HepG2 (cell line): ENCODE measurements around the gene HK3. TPM values are rescaled to one million over a fixed set of nuclear protein-coding genes. Genes with fewer than 3 reads are reported as not detected.

Experiments
- KDM5B ChIP-seq: sonication (generic); formaldehyde crosslinking; IDR thresholded peaks from 2 replicates; pipeline ENCODE4 v1.4.0; 2020; ENCODE audit warnings: missing genetic modification reagents, mild to moderate bottlenecking, borderline replicate concordance
- PAF1 ChIP-seq: IDR thresholded peaks from 2 replicates; pipeline ENCODE4 v1.6.1; 2016; ENCODE audit warnings: missing genetic modification reagents, missing compliant biosample characterization
- PAX8 ChIP-seq: sonication (generic); formaldehyde crosslinking; IDR thresholded peaks from 2 replicates; pipeline ENCODE4 v1.8.0; 2022; ENCODE audit warnings: mild to moderate bottlenecking, missing genetic modification reagents, borderline replicate concordance
- SMC3 ChIP-seq: IDR thresholded peaks from 2 replicates; pipeline ENCODE4 v1.6.1; 2011; ENCODE audit warnings: low read length, improper control_type of control experiment
- ZNF318 ChIP-seq: sonication (generic); formaldehyde crosslinking; IDR thresholded peaks from 2 replicates; pipeline ENCODE4 v1.4.0; 2020; ENCODE audit warnings: mild to moderate bottlenecking, missing genetic modification reagents
- ZNF367 ChIP-seq: sonication (generic); formaldehyde crosslinking; IDR thresholded peaks from 2 replicates; pipeline ENCODE4 v1.4.0; 2020; ENCODE audit warnings: missing genetic modification reagents, borderline replicate concordance
- ZNF383 ChIP-seq: sonication (generic); formaldehyde crosslinking; IDR thresholded peaks from 2 replicates; pipeline ENCODE4 v1.4.0; 2020; ENCODE audit warnings: missing genetic modification reagents, mild to moderate bottlenecking, borderline replicate concordance
- ZNF569 ChIP-seq: sonication (generic); formaldehyde crosslinking; IDR thresholded peaks from 2 replicates; pipeline ENCODE4 v1.5.0; 2020; ENCODE audit warnings: mild to moderate bottlenecking, missing genetic modification reagents, moderate library complexity, borderline replicate concordance
- ZSCAN20 ChIP-seq: sonication (generic); formaldehyde crosslinking; IDR thresholded peaks from 2 replicates; pipeline ENCODE4 v1.4.0; 2020; ENCODE audit warnings: missing genetic modification reagents, mild to moderate bottlenecking, borderline replicate concordance
- polyA plus RNA-seq, 8 experiments: library from polyadenylated mRNA; depleted of rRNA in 3 of 8; stranded (reverse) in 7 of 8; unstranded in 1 of 8; fragments of >200 nt; fragmentation: Illumina TruSeq in 4 of 8; extraction: Trizol in 4 of 8; gene quantifications; 2 replicates each; pipeline versions ENCODE4 v1.2.1 to v1.2.3, GENCODE V29; 2011 to 2016; ENCODE audit warnings: low read depth in 4 of 8, missing spikeins in 1 of 8, mixed read lengths in 1 of 8; ENCODE audit not compliant: insufficient read depth in 1 of 8
- total RNA-seq, 5 experiments: library from RNA; depleted of rRNA; stranded (reverse); fragments of >200 nt; fragmentation: Illumina TruSeq; extraction: Trizol; gene quantifications; 2 replicates each; pipeline ENCODE4 v1.2.3, GENCODE V29; 2016; ENCODE audit warnings: low read depth in 1 of 5

The HK3 gene
- total and polyA plus RNA-seq, 2 of the 13 experiments (the other 11 are each of a cell fraction or from before 2014, with no cell fraction given), result not detected

- no peak for TF ChIP-seq ZNF318
- no peak for TF ChIP-seq ZNF367 (CRISPR knock-in tag)
- no peak for TF ChIP-seq ZNF569 (CRISPR knock-in tag)
- TF ChIP-seq PAF1 (CRISPR knock-in tag), result no peak
- no peak for TF ChIP-seq ZNF383 (CRISPR knock-in tag)
- TF ChIP-seq SMC3, result no peak
- TF ChIP-seq PAX8 (CRISPR knock-in tag), result no peak
- no peak for TF ChIP-seq KDM5B (CRISPR knock-in tag)
- TF ChIP-seq ZSCAN20 (CRISPR knock-in tag), result no peak
Measured at GRCh38 chr5:176881816-176882566, 17.2 kb downstream of the HK3 start (continued).
